IPS-15b (cell line): ENCODE measurements around the gene ZDHHC3.
"Not testable (repeated sequence)": the region's sequence is repeated elsewhere in the genome, so short reads cannot be mapped to it uniquely, and the experiment has no call there.

Source experiments
- H3K27me3 ChIP-seq: one replicate; pipeline ENCODE4 v1.6.1; 2013; ENCODE audit warnings: low read length; ENCODE audit not compliant: control insufficient read depth, insufficient read depth
- H3K36me3 ChIP-seq: one replicate; pipeline ENCODE4 v1.6.1; 2013; ENCODE audit warnings: low read length; ENCODE audit not compliant: control insufficient read depth, insufficient read depth
- H3K4me1 ChIP-seq: one replicate; pipeline ENCODE4 v1.6.1; 2013; ENCODE audit warnings: mild to moderate bottlenecking, low read length; ENCODE audit not compliant: control insufficient read depth, insufficient read depth
- H3K4me3 ChIP-seq: one replicate; pipeline ENCODE4 v1.5.1; 2013; ENCODE audit warnings: low read depth, low read length
- H3K9ac ChIP-seq: one replicate; pipeline ENCODE4 v1.6.1; 2013; ENCODE audit warnings: low read depth, mild to moderate bottlenecking, low read length
- H3K9me3 ChIP-seq: one replicate; pipeline ENCODE4 v1.6.1; 2013; ENCODE audit warnings: mild to moderate bottlenecking, low read length; ENCODE audit not compliant: control insufficient read depth, insufficient read depth

Gene ZDHHC3

DNA sequence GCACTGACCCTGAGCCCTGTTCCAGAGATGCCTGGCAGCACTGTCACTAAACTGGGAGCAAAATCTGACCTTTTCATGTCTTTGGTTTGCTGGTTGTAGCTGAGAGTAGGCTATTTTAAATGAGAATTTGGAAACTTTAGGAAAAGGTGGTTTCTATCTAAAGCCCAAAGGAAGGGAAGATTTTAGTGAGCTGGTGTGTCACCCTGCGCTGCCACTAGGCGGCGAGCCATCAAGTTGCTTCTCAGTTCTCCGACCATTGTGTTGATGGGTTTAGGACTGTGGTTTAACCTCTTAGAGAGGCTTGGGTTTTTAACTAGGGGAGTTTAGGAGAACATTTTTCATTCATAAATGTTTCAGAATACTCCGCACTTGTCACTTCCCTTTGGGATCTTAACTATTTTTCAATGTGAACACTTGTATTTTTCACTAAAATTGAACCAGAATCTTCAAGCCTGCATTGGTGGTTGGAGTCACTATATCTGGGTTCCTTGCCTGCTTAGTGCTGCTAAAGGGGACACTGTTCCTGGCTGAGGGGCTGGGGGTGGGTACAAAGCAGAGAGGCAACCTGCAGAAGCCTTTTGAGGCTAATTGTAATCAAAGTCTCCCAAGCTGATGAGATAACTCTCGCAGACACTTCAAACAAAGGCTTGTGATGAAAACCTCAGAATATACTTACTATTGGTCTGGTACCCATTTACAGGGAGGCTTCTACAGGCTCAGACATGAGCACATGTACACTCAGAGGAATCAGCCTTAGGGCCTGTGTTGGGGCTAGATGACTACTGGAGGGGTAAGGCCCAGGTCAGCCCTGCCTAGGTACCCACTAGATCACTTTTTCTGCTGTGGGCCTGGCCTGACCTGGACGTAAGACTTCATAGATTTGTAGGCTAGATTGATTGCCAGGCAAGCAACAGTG, 16.8 kb upstream of the ZDHHC3 start:
- H3K4me3 ChIP-seq = no peak overlapping the region
- no peaks in the 10 kb centered on the region for H3K27me3 ChIP-seq
- H3K4me1 ChIP-seq = peaks cover 31% of the 10 kb centered on the region
- no peaks in the 10 kb centered on the region for H3K9me3 ChIP-seq
- peaks cover 9% of the 10 kb centered on the region for H3K36me3 ChIP-seq
- no peak overlapping the region for H3K9ac ChIP-seq

- H3K4me1 ChIP-seq = peaks cover 31% of the 10 kb centered on the region
- no peak overlapping the region for H3K4me3 ChIP-seq
- H3K9me3 ChIP-seq = no peaks in the 10 kb centered on the region
- H3K9ac ChIP-seq = no peak overlapping the region
- peaks cover 9% of the 10 kb centered on the region for H3K36me3 ChIP-seq
- no peaks in the 10 kb centered on the region for H3K27me3 ChIP-seq
These were observed 15.4 kb upstream of the ZDHHC3 start for GRCh38 chr3:44991326-44991725.

GRCh38 chr3:44989636-44990373, 13.8 kb upstream of the ZDHHC3 start:
- no peak overlapping the region for H3K9ac ChIP-seq
- H3K27me3 ChIP-seq = no peaks in the 10 kb centered on the region
- H3K36me3 ChIP-seq = peaks cover 9% of the 10 kb centered on the region
- no peak overlapping the region for H3K4me3 ChIP-seq
- H3K4me1 ChIP-seq = peaks cover 31% of the 10 kb centered on the region
- no peaks in the 10 kb centered on the region for H3K9me3 ChIP-seq

- Histone ChIP-seq H3K4me1 (peaks cover 26% of the 10 kb centered on the region), H3K27me3 (no peaks in the 10 kb centered on the region), H3K36me3 (peaks cover 5% of the 10 kb centered on the region)
These were observed 13.2 kb upstream of the ZDHHC3 start for GRCh38 chr3:44989141-44989540.

GRCh38 chr3:44988073-44988472, 12.1 kb upstream of the ZDHHC3 start:
- H3K27me3 ChIP-seq = no peaks in the 10 kb centered on the region
- H3K36me3 ChIP-seq = peaks cover 5% of the 10 kb centered on the region
- H3K4me3 ChIP-seq = no peak overlapping the region
- H3K9me3 ChIP-seq = no peaks in the 10 kb centered on the region
- no peak overlapping the region for H3K9ac ChIP-seq
- peaks cover 19% of the 10 kb centered on the region for H3K4me1 ChIP-seq

More at GRCh38 chr3:44989141-44989540, 13.2 kb upstream of the ZDHHC3 start:
- Histone ChIP-seq H3K9ac (no peak overlapping the region), H3K9me3 (no peaks in the 10 kb centered on the region), H3K4me3 (no peak overlapping the region)

DNA sequence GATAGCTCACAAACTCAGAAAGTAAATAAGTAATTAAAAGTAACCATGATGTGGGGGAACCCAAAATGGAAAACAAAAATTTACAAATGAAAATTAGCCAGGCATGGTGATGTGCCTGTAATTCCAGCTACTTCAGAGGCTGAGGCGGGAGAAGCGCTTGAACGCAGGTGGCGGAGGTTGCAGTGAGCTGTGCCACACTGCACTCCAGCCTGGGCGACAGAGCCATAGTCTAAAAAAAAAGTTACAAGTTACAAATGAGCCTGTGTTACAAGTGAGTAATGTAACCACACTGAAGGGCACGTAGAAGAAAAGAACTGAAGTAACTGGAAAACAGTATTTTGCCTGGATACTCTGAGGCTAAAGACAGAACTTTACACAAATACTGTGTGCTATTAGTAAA, 11.4 kb upstream of the ZDHHC3 start:
- peaks cover 14% of the 10 kb centered on the region for H3K4me1 ChIP-seq
- no peaks in the 10 kb centered on the region for H3K9me3 ChIP-seq
- H3K27me3 ChIP-seq = no peaks in the 10 kb centered on the region
- H3K36me3 ChIP-seq = peaks cover 5% of the 10 kb centered on the region
- H3K4me3 ChIP-seq = no peak overlapping the region
- no peak overlapping the region for H3K9ac ChIP-seq

DNA sequence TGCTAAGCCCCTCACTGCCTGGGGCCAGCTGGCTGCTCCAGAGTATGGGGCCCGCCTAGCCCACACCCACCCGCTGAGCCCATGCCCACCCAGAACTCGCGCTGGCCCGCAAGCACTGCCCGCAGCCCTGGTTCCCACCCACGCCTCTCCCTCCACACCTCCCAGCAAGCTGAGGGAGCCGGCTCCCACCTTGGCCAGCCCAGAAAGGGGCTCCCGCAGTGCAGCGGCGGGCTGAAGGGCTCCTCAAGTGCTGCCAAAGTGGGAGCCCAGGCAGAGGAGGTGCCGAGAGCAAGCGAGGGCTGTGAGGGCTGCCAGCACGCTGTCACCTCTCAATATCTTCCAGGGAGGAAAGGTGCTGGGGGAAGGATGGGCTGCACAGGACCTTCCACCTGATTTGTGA, 10.4 kb upstream of the ZDHHC3 start:
- not testable (repeated sequence) for H3K27me3 ChIP-seq, H3K36me3 ChIP-seq, H3K4me3 ChIP-seq, H3K9me3 ChIP-seq, H3K9ac ChIP-seq
- peaks cover 12% of the 10 kb centered on the region for H3K4me1 ChIP-seq

DNA sequence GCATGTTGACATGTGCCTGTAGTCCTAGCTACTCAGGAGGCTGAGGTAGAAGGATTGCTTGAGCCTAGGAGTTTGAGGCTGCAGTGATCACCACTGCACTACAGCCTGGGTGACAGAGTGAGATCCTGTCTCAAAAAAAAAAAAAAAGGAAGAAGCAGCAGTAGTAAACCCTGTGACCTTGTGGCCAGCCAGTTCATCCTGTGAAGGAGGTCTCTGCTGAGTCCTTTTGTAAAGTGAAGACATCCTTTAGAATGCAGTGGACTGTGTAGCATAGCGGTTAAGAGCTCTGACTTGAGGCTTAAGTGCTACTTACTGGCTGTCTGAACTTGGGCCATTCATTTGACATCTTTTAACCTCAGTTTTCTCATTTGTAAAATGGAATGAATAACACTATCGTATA, 8.4 kb upstream of the ZDHHC3 start:
- H3K9me3 ChIP-seq = no peaks in the 10 kb centered on the region
- no peak overlapping the region for H3K9ac ChIP-seq
- H3K27me3 ChIP-seq = no peaks in the 10 kb centered on the region
- peaks cover 12% of the 10 kb centered on the region for H3K4me1 ChIP-seq
- no peak overlapping the region for H3K4me3 ChIP-seq
- H3K36me3 ChIP-seq = no peaks in the 10 kb centered on the region

DNA sequence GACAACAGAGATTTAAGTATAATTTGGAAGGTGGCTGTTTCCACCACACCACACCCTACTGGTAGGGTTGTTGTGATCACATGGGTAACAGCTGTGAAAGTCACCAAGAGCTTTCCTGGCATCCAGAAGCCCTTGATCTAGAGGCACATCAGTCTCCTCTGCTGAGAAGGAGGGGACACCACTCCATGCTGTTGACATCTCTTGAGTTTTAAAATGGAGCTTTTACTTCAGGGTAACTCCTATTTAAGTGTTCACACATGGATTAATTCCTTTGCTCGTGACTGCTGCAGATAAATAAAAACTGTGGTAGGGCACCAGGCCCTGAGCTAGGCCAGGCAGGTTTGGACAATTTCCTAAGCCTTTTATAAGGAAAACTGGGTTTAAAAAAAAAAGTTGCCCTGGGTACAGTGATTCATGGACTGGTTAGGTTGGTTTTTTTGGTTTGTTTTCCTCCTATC, 7.5 kb upstream of the ZDHHC3 start:
- H3K9me3 ChIP-seq = no peaks in the 10 kb centered on the region
- no peaks in the 10 kb centered on the region for H3K27me3 ChIP-seq
- no peak overlapping the region for H3K4me3 ChIP-seq
- H3K4me1 ChIP-seq = peaks cover 6% of the 10 kb centered on the region
- H3K9ac ChIP-seq = no peak overlapping the region
- H3K36me3 ChIP-seq = no peaks in the 10 kb centered on the region

GRCh38 chr3:44982817-44983216, 6.8 kb upstream of the ZDHHC3 start:
- H3K9ac ChIP-seq = no peak overlapping the region
- no peak overlapping the region for H3K4me3 ChIP-seq
- peaks cover 4% of the 10 kb centered on the region for H3K4me1 ChIP-seq
- H3K36me3 ChIP-seq = no peaks in the 10 kb centered on the region
- no peaks in the 10 kb centered on the region for H3K27me3 ChIP-seq
- H3K9me3 ChIP-seq = no peaks in the 10 kb centered on the region

DNA sequence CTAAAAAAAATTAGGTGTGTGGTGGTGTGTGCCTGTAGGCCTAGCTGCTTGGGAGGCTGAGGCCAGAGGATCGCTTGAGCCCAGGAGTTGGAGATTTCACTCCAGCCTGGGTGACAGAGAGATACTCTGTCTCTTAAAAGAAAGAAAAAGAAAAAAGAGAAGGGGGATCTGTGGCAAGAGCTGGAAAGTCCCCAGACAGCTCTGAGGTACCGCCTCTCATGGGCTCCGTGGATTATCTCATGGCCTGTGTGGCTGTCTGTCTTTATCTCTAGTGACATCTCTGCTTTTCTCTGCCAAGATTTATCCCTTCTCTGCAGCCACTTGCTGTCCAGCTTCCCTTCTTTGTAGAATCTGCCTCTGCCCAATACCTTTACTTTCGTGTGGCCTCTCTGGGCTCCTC, 5.8 kb upstream of the ZDHHC3 start:
- Histone ChIP-seq H3K36me3 (no peaks in the 10 kb centered on the region), H3K9me3 (no peaks in the 10 kb centered on the region), H3K27me3 (no peaks in the 10 kb centered on the region), H3K9ac (no peak overlapping the region), H3K4me1 (peaks cover 7% of the 10 kb centered on the region), H3K4me3 (no peak overlapping the region)

DNA sequence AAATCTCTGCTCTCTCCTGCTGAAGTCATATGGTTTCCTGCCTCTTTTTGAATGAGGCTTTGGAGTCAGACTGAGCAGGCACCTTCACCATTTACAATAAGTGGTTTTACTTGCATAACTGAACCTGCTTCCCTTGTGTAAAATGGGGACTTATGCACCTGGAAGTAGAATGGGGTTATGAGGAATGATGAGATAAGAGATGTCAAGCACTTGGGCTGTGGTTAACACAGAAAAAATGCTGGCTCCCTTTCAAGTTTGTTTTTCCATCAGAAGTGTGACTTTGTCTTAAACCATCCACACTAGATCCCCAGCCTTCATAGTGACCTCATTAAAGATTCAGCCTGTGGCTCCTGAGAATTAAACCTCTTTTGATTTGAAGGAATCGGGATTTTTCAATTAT, 5.2 kb upstream of the ZDHHC3 start:
- Histone ChIP-seq H3K9me3 (no peaks in the 10 kb centered on the region), H3K4me3 (no peak overlapping the region), H3K9ac (no peak overlapping the region), H3K36me3 (no peaks in the 10 kb centered on the region), H3K27me3 (no peaks in the 10 kb centered on the region), H3K4me1 (peaks cover 7% of the 10 kb centered on the region)
